ENCODE measurements around the gene CD200R1L.

The CD200R1L gene

DNA sequence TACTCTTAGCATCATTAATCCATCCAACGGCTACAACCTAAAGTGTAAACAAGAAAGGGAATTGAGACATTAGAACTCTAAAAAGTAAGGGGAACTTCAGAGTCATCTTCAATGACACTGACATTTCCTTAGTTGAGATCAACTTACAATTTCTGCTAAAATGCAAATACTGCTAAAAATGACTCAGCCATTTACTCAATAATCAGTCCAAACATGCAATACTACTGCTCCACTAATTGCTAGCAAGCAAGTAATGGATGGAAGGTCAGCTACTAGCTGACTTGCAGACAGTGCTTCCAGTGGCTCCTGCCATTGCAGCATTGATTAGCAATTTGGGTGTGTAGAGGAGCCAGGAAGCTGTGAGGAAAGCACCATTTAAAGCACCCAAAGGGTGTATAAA lies 28.4 kb downstream of the CD200R1L start:
- no peak for DNase-seq

DNA sequence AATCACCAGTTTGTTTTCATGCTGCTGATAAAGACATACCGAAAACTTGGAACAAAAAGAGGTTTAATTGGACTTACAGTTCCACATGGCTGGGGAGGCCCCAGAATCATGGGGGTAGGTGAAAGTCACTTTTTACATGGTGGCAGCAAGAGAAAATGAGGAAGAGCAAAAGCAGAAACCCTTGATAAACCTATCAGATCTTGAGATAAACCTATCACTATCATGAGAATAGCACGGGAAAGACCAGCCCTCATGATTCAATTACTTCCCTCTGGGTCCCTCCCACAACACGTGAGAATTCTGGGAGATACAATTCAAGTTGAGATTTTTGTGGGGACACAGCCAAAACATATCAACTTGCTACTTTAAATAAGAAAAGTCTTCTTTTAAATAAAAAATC lies 28.9 kb downstream of the CD200R1L start:
- no peak for DNase-seq

DNA sequence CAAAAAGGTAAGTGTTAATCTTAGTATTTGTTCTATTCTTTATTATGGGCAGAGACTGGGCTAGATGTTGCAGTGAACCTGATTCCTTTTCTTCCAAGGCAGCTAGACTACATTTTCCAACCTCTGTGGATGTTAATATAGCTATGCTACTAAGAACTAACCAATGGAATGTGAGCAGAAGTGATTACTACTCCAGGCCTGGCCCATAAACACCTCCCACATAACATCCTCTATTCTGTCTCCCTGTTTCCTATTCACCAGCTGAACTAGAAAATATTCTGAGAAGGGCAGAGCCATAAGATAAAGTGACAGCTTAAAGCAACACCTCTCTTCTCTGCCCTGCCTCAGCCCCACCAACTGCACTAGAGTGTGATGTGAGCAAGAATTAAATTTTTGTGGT lies 29.4 kb downstream of the CD200R1L start:
- no peak for DNase-seq

DNA sequence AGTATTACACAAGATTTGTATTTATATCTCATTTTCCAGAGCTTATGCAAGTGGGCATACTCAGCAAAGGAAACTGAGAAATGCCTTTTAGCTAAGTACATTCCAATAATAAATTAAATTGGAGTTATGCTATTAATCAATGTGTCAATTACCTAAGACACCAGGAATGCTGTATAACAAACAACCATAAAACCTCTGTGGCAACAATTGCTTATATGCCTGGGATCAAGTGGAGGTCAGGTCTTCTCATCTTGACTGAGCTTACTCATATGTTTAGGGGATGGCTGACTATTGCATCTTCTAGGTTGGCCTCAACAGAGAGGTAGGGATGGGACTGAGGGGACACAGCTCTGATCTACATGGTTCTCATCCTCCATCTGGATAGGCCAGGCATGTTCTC lies 30.7 kb downstream of the CD200R1L start:
- no peak for DNase-seq

DNA sequence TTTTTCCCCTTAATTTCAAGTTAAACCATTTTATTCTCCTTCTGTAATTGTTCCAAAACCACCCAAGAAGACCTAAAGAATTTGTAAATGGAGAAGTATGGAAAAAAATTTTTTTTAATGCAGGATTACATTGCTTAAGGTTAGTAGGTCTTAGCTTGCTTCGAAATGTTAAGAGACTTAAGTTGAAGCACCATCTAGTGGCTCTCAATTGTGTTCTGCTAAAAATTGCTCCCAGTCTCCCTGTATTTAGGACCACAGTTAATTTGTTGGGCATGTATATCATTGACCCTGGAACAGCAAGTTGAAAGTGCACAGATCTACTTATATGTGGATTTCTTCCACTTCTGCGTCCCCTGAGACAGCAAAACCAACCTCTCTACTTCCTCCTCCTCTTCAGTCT lies 32.4 kb downstream of the CD200R1L start:
- DNase-seq: no peak

DNA sequence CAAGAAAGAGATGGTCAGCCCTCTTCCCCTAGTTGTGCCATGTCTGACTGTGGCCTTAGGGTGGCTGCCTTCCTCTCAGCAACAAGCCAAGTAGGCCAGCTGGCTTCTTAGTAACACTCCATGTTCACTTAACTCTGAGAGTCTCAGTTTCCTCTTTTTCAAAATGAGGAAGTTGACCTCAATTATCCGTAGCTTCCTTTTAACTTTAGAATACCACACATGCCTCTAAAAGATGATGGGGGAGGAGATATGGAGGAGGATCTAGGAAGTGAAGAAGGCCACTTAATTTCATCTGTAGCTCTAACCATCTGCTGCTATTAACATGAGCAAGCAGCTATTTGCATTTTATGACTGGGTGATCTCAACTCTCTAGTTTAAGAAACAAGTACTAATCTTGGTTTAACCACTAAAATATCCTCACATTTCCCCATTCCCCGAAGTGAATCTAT lies 32.9 kb downstream of the CD200R1L start:
- no peak for DNase-seq

DNA sequence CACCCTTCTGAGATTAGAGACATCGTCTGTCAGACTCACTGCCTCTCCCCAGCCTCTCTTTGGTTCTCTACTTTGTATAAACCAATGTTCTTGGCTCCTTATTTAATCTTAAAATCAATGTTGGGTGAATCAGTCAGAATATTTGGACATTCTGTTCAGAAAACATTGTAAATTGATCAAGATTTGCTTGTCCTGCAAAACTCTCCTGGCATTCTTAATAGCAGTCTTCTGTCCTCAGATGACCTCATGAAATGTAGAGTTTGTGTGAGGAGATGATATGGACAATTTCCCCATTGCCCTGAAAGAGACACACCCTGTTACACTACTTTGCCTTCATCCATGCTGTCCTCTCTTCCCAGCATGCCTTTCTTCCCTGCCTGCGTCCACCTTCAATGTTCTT lies 33.6 kb downstream of the CD200R1L start:
- DNase-seq: no peak

DNA sequence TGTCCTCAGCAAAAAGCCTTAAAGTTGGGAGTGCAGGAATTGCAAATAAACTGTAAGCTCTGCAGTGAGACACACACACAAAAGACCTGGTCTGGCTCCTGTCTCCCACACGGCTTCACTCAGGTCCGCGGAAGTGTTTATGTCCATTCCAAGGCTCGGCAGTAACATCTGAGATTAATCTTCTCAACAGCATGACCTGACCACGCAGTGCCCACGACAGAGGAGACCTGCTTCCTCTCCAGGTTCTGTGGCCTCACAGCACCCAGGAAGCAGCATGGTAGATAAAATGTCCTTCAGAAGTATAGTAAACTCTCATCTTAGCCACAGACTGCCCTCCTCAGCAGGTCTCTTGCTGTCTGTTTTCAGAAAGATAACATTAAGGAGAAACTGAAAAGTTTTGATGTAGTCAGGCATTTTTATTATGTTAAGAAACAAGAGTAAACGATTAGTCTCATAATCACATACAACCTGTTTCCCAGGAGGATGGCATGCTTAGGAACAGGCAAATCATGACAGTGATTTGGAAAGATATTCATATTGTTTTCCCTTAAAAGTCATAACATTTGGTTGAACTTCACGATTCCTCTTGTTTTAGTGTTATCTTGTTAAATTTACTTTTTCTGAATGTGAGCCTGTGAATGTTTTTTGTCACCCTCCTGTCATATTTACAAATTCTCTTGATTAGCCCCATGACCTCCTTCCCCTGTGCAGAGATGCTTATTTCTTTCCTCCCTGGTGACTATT lies 34.6 kb downstream of the CD200R1L start:
- no peak for DNase-seq

DNA sequence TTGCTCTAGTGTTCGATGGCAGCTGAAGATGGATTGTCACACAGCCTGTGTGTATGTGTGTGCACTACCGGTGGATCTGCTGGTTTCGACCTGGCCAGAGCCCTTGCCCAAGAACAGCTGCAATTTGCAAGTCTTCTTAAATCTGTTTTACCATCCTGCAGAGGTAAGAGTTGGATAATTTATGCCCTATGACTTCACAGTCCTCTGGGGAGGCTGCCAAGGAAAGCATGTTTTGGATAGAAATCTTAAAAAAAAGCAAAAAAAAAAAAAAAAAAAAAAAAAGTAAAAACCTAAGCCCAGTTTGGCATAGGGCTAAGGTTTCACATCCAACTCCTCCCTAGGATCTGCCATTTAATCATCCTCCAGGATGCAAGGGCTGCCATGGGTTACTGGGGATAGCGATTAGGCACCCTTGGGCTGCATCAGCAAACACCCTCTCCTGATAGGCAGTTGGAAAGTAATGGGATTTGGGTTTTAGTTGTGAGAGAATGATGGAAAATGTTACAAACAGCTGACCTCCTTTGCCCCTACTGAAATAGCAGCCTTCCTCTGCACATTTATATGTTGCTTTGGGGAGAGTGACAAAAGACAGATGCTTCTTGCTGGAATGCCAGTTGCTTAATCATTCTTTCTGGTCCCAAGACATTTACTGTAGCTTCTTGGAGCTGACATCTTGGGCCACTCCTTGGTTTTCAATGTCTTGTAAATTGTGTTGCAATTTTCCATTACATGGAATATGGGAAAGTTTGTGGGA lies 35.4 kb downstream of the CD200R1L start:
- no peak for DNase-seq

DNA sequence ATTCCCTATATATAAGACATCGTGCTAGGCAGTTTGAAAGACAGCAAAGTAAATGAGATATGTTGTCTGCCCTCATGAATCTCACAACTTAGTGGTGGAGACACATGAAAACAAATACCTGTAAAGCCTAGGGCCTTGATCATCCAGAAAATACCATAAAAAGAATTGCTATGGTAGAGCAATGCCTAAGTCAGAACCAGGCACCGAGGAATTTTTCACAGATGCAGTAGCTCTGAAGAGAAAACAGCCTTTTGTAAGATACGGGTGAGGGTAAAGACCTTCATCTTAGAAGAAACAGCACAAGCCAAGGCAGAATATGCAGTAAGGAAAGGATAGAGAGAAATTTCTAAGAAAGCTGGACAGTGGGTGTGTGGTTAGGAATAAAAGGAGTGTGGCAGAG lies 36.1 kb downstream of the CD200R1L start:
- no peak for DNase-seq

DNA sequence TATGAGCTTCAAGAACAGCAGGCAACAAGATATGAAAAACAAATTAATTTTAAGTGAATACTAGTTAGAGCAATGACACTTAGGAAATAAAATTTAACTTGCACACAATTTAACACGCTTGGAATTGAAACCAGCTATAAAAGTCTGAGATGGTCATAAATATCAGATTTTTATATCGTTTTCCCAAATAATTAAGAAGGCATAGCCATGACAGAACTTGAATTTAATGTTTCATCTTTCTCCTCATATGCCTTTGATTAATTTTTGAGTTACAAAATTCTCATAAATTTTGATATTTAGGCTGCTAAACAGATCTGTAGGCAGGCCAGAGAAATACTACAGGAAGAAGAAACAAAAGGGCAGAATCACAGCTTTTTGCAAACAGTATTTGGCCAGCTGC lies 38.5 kb downstream of the CD200R1L start:
- no peak for DNase-seq

DNA sequence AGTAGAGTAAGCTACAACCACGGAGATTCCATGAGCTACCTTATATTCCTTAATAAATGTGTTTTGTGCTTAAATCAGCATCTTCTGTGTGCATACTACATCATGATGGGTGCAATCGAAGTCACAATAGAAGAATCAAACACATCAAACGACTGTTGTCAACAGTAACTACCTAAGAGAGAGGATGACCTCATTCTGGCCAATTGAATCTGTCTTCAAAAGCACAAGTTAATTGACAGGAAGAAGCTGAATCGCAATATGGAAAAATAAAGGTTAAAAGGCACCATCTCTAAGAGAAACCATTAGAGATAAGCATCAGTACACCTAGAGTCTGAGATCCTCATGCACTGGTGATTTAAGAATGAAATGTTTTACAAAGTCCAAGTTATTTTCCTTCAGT lies 39.0 kb downstream of the CD200R1L start:
- DNase-seq: peak; percentile 29

DNA sequence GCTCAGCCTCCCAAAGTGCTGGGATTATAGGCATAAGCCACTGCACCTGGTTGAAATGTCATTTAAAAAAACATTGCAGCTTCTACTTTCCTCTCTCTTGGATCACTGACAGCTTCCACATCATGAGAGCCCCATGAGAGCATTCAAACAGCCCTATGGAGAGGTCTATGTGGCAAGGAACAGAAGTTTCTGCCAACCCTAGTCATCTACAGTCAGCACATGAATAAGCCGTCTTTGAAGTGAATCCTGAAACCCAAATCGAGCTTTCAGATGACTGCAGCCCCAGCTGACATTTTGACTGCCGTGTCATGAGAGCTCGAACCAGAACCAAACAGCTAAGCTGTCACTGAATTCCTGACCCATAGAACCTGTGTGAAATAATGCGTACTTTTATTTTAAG lies 39.8 kb downstream of the CD200R1L start:
- DNase-seq: no peak

DNA sequence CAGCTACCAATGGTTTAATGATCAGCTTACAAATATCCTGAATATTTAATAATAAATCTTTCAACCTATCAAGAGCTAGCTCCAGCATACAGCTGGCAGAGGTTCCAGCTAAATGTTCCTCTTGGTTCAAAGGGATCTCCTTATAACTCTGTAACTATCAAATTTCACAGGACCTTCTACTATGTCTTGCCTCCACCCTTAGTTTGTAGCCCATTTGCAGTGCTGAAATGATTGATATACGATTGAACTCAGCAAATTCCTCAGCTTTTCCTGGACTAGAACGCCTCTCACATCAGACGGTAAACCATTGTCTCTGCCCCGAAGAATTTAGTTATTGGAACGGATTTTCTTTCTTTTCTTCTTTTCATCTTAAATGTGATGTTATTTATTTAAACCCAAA lies 41.5 kb downstream of the CD200R1L start:
- no peak for DNase-seq

DNA sequence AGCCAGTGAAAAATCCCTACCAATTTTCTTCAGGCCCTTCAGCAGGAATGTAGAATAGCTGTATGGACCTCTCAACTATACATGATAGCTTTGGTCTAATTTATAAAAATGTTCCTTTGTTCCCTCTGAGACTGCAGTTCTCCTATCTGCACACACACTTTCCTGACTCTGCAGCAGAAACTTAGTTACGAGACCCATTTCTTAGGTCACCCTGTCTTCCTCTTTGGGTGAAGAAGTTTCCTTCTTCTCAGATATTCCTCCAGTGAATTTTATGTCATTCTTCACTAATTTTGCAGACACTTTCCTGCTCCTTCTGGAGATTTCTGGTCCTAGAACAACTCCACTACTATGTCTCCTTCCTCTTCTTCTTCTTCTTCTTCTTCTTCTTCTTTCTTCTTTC lies 42.6 kb downstream of the CD200R1L start:
- no peak for DNase-seq

DNA sequence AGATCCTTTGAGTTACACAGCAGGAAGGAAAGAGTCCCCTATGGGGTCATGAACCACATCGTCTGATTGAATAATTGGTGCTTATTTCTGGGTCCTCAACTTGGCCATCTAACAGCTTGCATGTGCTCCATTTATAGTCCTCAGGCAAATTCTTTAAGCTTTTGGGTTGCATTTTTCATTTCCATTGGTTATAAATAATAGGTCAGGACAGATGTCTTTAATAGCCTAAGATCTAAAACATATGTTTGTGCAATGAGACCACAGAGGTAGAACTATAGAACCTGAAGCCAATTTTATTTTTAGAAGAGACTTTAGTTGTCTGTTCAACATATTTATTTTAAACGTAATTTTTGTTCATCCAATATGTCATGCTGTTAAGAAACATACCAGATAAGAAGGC lies 43.2 kb downstream of the CD200R1L start:
- DNase-seq: no peak

DNA sequence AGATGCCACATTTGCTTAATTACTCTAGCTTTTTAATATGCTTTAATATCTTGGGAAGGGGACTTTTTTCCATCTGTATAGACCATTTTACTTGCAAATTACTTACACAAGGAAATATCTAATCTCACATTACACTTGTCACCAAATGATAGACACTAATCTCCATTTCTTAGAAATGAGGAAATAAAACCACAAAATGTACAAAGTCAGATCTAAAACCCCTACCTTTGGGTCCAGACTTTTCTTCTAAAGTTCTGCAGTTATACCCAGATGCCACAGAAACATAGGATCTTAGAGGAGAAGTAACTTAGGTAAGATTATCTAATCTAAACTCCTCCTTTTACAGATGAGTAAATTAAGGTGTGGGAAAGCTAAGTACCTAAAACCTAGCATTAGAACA lies 44.3 kb downstream of the CD200R1L start:
- no peak for DNase-seq

DNA sequence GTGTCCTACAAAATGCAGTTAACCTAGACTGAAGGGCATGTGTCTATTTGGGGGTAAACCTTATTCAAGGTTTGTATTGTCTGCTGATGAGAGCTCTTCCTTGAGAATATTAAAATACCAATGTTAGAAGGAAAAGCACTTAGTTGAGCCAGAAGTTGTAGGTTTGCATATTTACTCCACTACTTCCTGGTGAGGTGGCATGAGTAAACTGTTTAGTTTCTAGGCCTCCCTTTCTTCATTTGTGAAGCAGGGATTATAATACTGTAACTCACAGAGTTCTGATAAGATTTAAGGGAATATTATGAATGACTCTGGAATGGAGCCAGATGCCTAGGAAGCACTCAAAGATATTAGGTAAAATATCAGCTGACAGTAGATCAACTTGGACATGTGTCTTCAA lies 46.7 kb downstream of the CD200R1L start:
- DNase-seq: no peak

DNA sequence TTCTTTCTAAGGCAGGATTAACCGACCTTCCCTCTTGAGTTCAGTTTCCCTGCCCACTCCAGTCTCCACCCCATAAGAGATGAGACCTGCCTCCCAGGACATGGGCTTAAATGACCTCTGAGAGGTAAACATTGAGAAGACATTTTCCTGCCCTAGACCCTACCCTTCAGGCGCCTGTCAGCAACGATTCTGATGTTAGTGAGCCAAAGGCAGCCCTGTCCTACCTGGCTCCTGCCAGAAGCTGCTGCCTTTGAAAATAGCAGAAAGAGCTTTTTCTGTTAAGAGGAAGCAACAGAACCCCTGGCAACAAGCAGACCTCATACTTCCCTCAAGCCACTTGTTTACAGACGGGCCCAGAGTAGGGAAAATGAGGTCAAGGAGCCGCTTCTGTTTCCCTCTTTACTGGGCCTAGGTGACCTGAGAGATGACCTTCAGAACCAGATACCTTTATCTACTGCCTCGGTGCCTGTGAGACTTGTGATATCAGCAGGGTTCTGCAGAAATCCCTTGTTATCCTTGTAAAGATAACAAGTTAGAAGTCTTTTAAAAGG lies 52.0 kb downstream of the CD200R1L start:
- DNase-seq: no peak

DNA sequence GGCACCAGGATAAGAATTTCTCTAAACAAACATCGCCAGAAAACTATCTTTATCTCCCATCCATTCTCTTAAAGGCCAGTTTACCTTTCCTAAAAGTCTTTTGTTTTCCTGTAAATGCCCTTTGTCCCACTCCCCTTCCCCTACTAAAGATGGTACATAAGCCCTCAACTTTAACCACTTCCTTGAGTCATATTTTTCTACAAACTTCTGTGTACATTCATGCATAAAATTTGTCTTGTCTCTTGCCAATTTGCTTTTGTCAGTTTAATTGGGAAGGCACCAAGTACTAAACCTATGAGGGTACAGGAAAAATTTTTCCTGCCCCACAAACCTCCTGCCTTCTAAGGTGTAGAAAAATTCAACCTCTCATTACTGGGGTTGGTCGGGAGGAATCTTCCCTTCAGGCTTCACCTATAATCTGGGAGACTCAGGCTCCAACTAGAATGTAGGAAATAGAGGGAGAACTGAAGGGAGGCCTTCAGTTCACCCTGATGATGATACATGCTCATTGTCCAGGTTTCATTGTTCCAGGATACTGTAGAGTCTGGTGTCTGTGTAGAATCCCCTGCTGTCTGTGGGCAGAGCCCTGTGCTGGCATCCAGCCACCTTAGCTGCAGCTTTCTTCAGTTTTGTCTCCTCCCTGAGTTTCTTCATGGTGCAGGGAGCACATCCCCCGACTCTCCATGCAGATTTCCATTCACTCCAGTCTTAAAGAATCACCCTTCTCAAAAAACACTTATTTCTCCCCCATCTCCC lies 53.2 kb downstream of the CD200R1L start:
- no peak for DNase-seq

DNA sequence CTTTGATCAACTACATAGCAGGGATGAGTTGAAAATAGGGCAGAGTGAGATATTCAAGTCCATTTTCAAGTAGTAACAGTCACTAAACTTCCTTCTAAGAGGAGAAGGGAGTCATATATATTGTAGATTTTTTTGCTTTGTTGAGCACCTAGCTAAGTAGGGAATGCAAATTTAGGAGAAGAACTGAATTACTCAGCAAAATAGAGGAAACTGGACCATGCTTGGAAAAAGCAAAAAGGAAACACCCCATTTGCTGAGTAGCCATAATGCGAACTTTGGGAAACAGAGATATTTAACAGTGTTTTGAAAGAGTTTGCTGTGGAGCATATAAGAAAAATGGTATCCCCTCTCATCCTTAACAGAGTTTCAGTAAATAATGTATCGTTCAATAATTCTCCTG lies 54.9 kb downstream of the CD200R1L start:
- no peak for DNase-seq

DNA sequence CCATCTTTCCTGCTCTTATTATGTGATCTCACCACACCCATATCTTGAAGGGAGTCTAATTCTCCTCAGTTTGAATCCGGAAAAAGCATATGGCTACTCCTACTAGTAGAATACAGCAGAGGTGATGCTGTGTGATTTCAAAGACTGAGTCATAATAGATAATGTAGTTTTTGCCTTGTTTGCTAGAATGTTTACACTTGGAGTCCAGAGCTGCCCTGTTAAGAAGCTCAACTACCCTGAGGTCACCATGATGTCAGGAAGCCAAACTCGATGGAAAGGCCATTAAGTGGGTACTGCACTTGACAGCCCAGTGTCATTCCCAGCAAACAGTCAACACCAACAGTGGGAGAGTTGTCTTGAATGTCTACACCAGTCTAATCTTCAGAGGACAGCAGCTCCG lies 56.9 kb downstream of the CD200R1L start:
- DNase-seq: no peak

DNA sequence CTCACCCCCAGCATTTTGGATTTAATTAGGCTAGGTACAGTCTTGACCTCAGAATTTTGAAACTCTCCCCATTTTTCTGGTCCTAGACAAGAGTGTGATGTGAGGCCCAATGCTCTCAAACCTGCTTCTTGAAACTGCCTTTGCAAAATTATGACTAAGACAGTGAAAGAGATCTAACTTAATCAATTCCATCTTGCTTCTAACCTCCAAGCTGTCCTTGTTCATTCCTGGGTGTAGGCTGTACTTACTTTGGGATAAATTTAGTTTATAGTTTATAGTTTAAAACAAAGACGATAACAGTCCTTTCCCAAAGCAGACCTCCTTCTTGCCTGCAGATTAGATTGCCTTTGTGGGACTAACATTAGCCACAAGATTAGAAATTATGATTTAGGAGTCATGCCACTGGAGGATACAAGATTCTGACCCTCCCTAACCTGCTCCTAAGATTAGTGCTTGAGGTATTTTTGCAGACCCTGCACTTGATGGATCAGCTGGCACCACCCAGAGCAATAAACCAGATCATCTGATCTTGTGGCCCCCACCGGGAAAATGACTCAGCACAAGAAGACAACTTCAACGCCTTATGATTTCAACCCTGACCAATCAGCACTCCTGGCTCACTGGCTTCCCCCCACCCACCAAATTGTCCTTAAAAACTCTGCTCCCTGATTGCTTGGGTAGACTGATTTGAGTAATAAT lies 59.6 kb downstream of the CD200R1L start:
- no peak for DNase-seq
